CD8-positive, alpha-beta memory T cell (primary cell): ENCODE measurements around the gene RALA. TPM values are rescaled to one million over a fixed set of nuclear protein-coding genes. Genes with fewer than 3 reads are reported as not detected.

ENCODE experiments used
- CTCF ChIA-PET: fragments of 350-600 bp; sonication (Branson Sonifier 250); formaldehyde crosslinking; loops from one replicate; lab custom pipeline; 2021; ENCODE audit warnings: antibody characterized with exemption; lab: Charles Lee
- POLR2A ChIA-PET: fragments of 350-600 bp; sonication (Branson Sonifier 250); formaldehyde crosslinking; loops from one replicate; lab custom pipeline; 2021; ENCODE audit warnings: antibody characterized with exemption; lab: Charles Lee
- DNase-seq, 5 donors: peaks; one replicate each; pipeline versions ENCODE4 v3.0.0 to v3.0.0-alpha.2; 2020 to 2022; ENCODE audit warnings: mixed read lengths in 1 of 5
- H3K27ac ChIP-seq: one replicate; pipeline ENCODE4 v1.7.0; 2013; ENCODE audit warnings: low read depth, mild to moderate bottlenecking, low read length, moderate library complexity
- H3K27me3 ChIP-seq: 2 replicates; pipeline ENCODE4 v1.7.0; 2013; ENCODE audit warnings: low read length, mild to moderate bottlenecking; ENCODE audit not compliant: insufficient read depth, poor library complexity, severe bottlenecking
- H3K36me3 ChIP-seq: 2 replicates; pipeline ENCODE4 v1.7.0; 2013; ENCODE audit warnings: mild to moderate bottlenecking, low read length, moderate library complexity; ENCODE audit not compliant: insufficient read depth
- H3K4me1 ChIP-seq: 2 replicates; pipeline ENCODE4 v1.7.0; 2013; ENCODE audit warnings: mild to moderate bottlenecking, low read length, moderate library complexity; ENCODE audit not compliant: insufficient read depth
- H3K4me3 ChIP-seq: 2 replicates; pipeline ENCODE4 v1.7.0; 2013; ENCODE audit warnings: mild to moderate bottlenecking, low read length
- H3K9me3 ChIP-seq: 2 replicates; pipeline ENCODE4 v1.7.0; 2013; ENCODE audit warnings: mild to moderate bottlenecking, low read length
- H3K27ac Mint-ChIP-seq, 8 donors: one replicate each; pipeline ENCODE4 v1.8.0; 2020 to 2021; ENCODE audit warnings: mixed read lengths in 8 of 8, mild to moderate bottlenecking in 6 of 8, inconsistent platforms in 3 of 8, moderate library complexity in 3 of 8
- H3K27me3 Mint-ChIP-seq, 2 donors: one replicate each; pipeline ENCODE4 v1.8.0; 2020 to 2021; ENCODE audit warnings: mixed read lengths in 2 of 2, mild to moderate bottlenecking in 1 of 2, moderate library complexity in 1 of 2
- H3K36me3 Mint-ChIP-seq, 3 donors: one replicate each; pipeline ENCODE4 v1.8.0; 2020 to 2021; ENCODE audit warnings: mixed read lengths in 3 of 3, inconsistent platforms in 1 of 3, mild to moderate bottlenecking in 1 of 3
- H3K4me1 Mint-ChIP-seq, 3 donors: one replicate each; pipeline ENCODE4 v1.8.0; 2020 to 2021; ENCODE audit warnings: mixed read lengths in 3 of 3, inconsistent platforms in 1 of 3, mild to moderate bottlenecking in 1 of 3
- H3K4me3 Mint-ChIP-seq, 7 donors: one replicate each; pipeline ENCODE4 v1.8.0; 2020 to 2021; ENCODE audit warnings: mixed read lengths in 7 of 7, mild to moderate bottlenecking in 6 of 7, moderate library complexity in 4 of 7, inconsistent platforms in 2 of 7
- H3K9me3 Mint-ChIP-seq, 5 donors: one replicate each; pipeline ENCODE4 v1.8.0; 2020 to 2022; ENCODE audit warnings: mixed read lengths in 5 of 5, mild to moderate bottlenecking in 3 of 5, moderate library complexity in 2 of 5, inconsistent platforms in 1 of 5
- polyA plus RNA-seq: library from polyadenylated mRNA; unstranded; fragments of 300-500 nt; fragmentation: Illumina TruSeq; gene quantifications from one replicate; pipeline ENCODE4 v1.2.3, GENCODE V29; 2021
- total RNA-seq, 2 experiments: library from RNA; stranded (reverse); gene quantifications; one replicate each; pipeline ENCODE4 v1.2.3, GENCODE V29; 2021

RALA gene
- total and polyA plus RNA-seq, 3 experiments from 2014 or later: 32.9 to 38.6 (median 33.0) TPM

DNA sequence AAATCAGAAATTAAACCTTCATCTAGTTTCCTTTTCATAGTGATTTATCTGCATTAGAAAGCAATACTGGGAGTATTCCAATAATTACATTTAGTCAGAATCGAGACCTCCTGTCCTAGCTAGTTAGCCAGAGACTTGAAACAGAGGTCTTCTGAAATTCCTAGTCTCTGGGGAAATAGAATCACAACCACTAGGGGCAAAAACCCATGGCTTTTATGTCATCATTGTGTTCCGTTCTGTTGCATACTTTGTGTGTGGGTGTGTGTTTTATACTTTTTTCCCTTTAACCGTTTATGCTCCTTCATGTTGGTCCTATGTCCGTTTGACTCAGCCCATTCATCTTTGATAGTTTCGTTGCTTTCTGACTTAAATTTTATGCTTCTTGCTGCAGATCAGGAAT is 79.8 kb downstream of the RALA start:
- Histone ChIP-seq H3K9me3 (no peaks in the 10 kb centered on the region), H3K36me3 (no peaks in the 10 kb centered on the region), H3K4me1 (no peaks in the 10 kb centered on the region), H3K27me3 (no peaks in the 10 kb centered on the region), H3K4me3 (no peak overlapping the region), H3K27ac (no peak overlapping the region)
- Mint-ChIP-seq H3K27me3 (no peaks in the 10 kb centered on the region), H3K4me1 (peaks cover 0 to 4% (median 1%) of the 10 kb centered on the region in 3 donors), H3K9me3 (no peaks in the 10 kb centered on the region), H3K27ac (peak overlapping the region in 2 of 8 donors; percentile 28 to 66), H3K4me3 (no peak overlapping the region), H3K36me3 (peaks cover 0 to 64% (median 27%) of the 10 kb centered on the region in 3 donors)
- ChIA-PET POLR2A (no interaction called here), CTCF (no interaction called here)
- DNase-seq: no peak

DNA sequence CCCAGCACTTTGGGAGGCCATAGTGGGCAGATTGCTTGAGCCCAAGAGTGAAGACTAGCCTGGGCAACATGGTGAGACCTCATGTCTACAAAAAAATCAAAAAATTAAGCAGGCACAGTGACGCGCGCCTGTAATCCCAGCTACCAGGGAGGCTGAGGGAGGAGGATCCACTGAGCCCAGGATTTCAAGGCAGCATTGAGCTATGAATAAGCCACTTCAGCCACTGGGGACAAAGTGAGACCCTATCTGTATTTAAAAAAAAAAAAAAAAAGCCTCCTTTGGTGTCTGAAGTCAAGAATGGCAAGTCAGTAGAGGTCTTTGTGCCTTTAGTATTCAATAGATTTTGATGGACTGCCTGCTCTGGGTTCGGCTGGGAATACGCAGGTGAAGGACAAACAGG is 85.7 kb downstream of the RALA start:
- Mint-ChIP-seq H3K27me3 (peaks cover 0 to 3% of the 10 kb centered on the region in 2 donors), H3K4me1 (peaks cover 0 to 5% (median 0%) of the 10 kb centered on the region in 3 donors), H3K36me3 (peaks cover 9 to 27% (median 13%) of the 10 kb centered on the region in 3 donors), H3K27ac (no peak overlapping the region), H3K4me3 (no peak overlapping the region), H3K9me3 (peaks cover 4 to 16% (median 13%) of the 10 kb centered on the region in 5 donors)
- Histone ChIP-seq H3K4me3 (no peak overlapping the region), H3K9me3 (no peaks in the 10 kb centered on the region), H3K27me3 (no peaks in the 10 kb centered on the region), H3K27ac (no peak overlapping the region), H3K4me1 (no peaks in the 10 kb centered on the region), H3K36me3 (no peaks in the 10 kb centered on the region)
- no peak for DNase-seq
- ChIA-PET POLR2A (no interaction called here), CTCF (no interaction called here)

DNA sequence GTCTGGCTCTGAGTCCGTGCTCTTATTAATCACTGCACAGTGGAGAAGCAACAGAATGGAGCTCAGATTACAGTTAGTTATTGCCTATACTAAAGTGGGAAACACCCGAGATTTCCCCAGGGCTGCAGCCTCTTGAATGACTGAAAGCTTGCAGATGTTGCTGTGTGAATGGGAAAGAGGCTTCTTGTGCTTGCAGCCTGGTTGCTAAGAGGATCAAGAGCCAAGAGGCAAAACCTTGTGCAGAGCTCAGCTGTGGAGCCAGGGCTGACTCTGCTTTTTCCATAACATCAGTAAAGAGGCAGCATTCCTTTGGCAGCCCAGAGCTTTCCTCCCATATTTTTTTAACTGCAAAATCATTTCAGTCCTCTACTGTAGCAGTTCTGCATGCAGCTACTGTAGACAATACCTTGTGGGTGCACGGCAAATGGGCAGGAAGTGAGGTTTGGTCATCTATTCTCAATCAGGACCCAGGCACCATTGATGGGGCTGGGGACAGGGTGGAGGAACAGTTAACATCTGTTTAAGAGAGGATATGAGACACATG is 86.5 kb downstream of the RALA start:
- peaks cover 0 to 5% (median 0%) of the 10 kb centered on the region in 3 donors for H3K4me1 Mint-ChIP-seq
- no peak for DNase-seq
- H3K36me3 Mint-ChIP-seq: peaks cover 13 to 25% (median 14%) of the 10 kb centered on the region in 3 donors
- H3K4me3 ChIP-seq: no peak overlapping the region
- no peak overlapping the region for H3K4me3 Mint-ChIP-seq
- no peak overlapping the region for H3K27ac ChIP-seq
- H3K27ac Mint-ChIP-seq: no peak overlapping the region
- H3K9me3 Mint-ChIP-seq: peaks cover 4 to 20% (median 20%) of the 10 kb centered on the region in 5 donors
- CTCF ChIA-PET: interaction anchor here (1.2 kb wide), 1 partner anchor 129 kb away, joined by 4 read pairs; no protein-coding TSS in a partner anchor
- H3K27me3 Mint-ChIP-seq: peaks cover 0 to 3% of the 10 kb centered on the region in 2 donors
- H3K36me3 ChIP-seq: no peaks in the 10 kb centered on the region
- no peaks in the 10 kb centered on the region for H3K27me3 ChIP-seq
- POLR2A ChIA-PET: no interaction called here
- peaks cover 4% of the 10 kb centered on the region for H3K9me3 ChIP-seq
- H3K4me1 ChIP-seq: no peaks in the 10 kb centered on the region

DNA sequence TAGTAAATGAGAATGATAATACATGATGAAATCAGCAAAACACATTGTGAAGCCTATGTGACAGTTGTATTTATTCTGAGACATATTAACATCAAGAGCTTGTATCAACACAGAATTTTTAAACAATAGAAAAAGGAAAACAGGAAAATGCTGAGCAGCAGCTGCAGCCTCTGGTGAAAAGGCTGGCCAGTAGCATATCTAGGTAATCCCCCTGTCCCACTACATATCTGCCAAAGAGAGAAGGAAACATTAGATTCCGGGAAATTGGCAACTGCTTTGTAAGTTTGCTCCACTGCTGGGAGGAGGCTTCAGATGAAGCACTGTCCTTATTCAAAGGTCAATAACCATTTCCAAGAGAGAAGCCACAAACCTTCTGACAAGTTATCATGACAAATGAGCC is 89.4 kb downstream of the RALA start:
- ChIA-PET POLR2A (interaction anchor here (0.6 kb wide), 1 partner anchor 139 kb away, joined by 17 read pairs; no protein-coding TSS in a partner anchor), CTCF (no interaction called here)
- peaks cover 7 to 29% (median 7%) of the 10 kb centered on the region in 3 donors for H3K36me3 Mint-ChIP-seq
- Histone ChIP-seq H3K4me3 (no peak overlapping the region), H3K27me3 (no peaks in the 10 kb centered on the region), H3K9me3 (peaks cover 6% of the 10 kb centered on the region), H3K36me3 (no peaks in the 10 kb centered on the region), H3K27ac (no peak overlapping the region), H3K4me1 (no peaks in the 10 kb centered on the region)
- peaks cover 5 to 10% of the 10 kb centered on the region in 2 donors for H3K27me3 Mint-ChIP-seq
- H3K9me3 Mint-ChIP-seq: peaks cover 20 to 36% (median 31%) of the 10 kb centered on the region in 5 donors
- DNase-seq: no peak
- no peak overlapping the region for H3K27ac Mint-ChIP-seq
- H3K4me1 Mint-ChIP-seq: peaks cover 0 to 5% (median 0%) of the 10 kb centered on the region in 3 donors
- H3K4me3 Mint-ChIP-seq: no peak overlapping the region

DNA sequence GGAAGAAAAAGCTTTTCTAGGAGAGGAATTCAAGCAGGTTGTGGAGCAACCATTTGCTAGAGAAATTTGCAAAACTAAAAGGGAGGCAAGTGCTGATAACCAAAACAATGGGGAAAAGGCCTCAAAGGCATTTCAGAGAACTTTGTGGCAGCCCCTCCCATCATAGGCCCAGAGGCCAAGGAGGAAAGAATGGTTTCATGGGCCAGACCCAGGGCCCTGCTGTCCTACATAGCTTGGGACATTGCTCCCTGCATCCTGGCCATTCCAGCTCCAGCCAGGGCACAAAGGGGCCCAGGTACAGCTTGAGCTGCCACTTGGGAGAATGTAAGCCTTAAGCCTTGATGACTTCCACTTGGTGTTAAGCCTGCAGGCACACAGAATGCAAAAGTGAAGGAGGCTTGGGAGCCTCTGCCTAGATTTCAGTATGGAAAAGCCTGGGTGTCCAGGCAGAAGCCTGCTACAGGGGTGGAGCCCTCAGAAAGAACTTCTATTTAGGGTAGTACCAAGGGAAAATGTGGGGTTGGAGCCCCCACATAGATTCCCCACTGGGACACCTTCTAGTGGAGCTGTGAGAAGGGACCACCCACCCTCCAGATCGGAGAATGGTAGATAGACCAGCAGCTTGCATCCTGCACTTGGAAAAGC is 91.2 kb downstream of the RALA start:
- H3K27me3 ChIP-seq: no peaks in the 10 kb centered on the region
- no peak overlapping the region for H3K27ac Mint-ChIP-seq
- no peak overlapping the region for H3K4me3 Mint-ChIP-seq
- H3K36me3 ChIP-seq: no peaks in the 10 kb centered on the region
- CTCF ChIA-PET: no interaction called here
- H3K27me3 Mint-ChIP-seq: peaks cover 5 to 10% of the 10 kb centered on the region in 2 donors
- H3K36me3 Mint-ChIP-seq: peaks cover 1 to 29% (median 3%) of the 10 kb centered on the region in 3 donors
- no peak overlapping the region for H3K4me3 ChIP-seq
- peaks cover 20 to 36% (median 31%) of the 10 kb centered on the region in 5 donors for H3K9me3 Mint-ChIP-seq
- no peaks in the 10 kb centered on the region for H3K4me1 ChIP-seq
- DNase-seq: no peak
- no peak overlapping the region for H3K27ac ChIP-seq
- peaks cover 6% of the 10 kb centered on the region for H3K9me3 ChIP-seq
- POLR2A ChIA-PET: no interaction called here
- no peaks in the 10 kb centered on the region for H3K4me1 Mint-ChIP-seq

DNA sequence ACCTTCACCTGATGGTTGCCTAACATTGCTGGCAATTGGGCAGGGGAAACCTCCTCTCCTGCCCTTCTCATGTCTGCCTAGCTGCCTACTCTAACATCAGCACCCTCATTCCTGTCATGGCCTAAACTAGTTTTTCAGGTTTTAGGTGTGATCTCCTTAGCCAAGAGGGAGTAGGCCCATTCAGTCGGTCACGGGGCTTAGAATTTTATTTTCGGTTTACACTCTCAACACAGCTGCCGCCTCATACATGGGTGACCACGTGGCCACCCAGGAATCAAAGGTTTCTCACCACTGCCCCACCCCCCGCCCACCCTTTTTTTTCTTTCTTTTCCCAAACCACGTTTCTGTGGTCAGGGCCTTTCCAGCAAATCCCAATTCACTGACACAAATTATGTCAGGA is 97.2 kb downstream of the RALA start:
- Histone ChIP-seq H3K9me3 (no peaks in the 10 kb centered on the region), H3K4me1 (no peaks in the 10 kb centered on the region), H3K36me3 (no peaks in the 10 kb centered on the region), H3K4me3 (no peak overlapping the region), H3K27ac (no peak overlapping the region), H3K27me3 (no peaks in the 10 kb centered on the region)
- ChIA-PET CTCF (interaction anchor here (1.4 kb wide), 1 partner anchor 141 kb away, joined by 3 read pairs; no protein-coding TSS in a partner anchor), POLR2A (no interaction called here)
- peaks cover 0 to 8% (median 2%) of the 10 kb centered on the region in 3 donors for H3K36me3 Mint-ChIP-seq
- H3K4me3 Mint-ChIP-seq: no peak overlapping the region
- H3K9me3 Mint-ChIP-seq: peaks cover 5 to 10% (median 6%) of the 10 kb centered on the region in 5 donors
- no peaks in the 10 kb centered on the region for H3K4me1 Mint-ChIP-seq
- no peak for DNase-seq
- H3K27ac Mint-ChIP-seq: no peak overlapping the region
- peaks cover 3 to 19% of the 10 kb centered on the region in 2 donors for H3K27me3 Mint-ChIP-seq

DNA sequence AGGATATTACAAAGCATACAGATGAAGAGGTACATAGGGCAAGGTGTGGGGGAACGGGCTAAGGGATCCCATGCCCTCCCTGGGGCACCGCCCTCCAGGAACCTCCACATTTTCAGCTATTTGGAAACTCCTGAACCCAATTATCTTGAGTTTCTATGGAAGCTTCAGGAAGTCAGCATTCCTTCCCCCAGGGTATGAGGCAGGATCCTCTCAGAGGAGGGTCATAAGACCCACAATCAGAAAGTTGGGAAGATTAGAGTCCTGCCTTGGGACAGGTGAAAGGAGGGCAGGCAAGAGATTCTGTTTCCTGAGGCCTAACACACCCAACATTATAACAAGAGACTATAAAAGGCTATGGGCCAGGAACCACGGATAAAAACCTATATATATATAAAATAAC is 98.0 kb downstream of the RALA start:
- no peaks in the 10 kb centered on the region for H3K36me3 ChIP-seq
- no peak overlapping the region for H3K4me3 Mint-ChIP-seq
- no peak overlapping the region for H3K4me3 ChIP-seq
- H3K27ac Mint-ChIP-seq: no peak overlapping the region
- peaks cover 0 to 6% (median 0%) of the 10 kb centered on the region in 3 donors for H3K36me3 Mint-ChIP-seq
- no peak for DNase-seq
- H3K4me1 Mint-ChIP-seq: no peaks in the 10 kb centered on the region
- no peak overlapping the region for H3K27ac ChIP-seq
- no peaks in the 10 kb centered on the region for H3K9me3 ChIP-seq
- H3K27me3 Mint-ChIP-seq: peaks cover 3 to 19% of the 10 kb centered on the region in 2 donors
- H3K27me3 ChIP-seq: no peaks in the 10 kb centered on the region
- CTCF ChIA-PET: interaction anchor here (1.4 kb wide), 1 partner anchor 142 kb away, joined by 3 read pairs; no protein-coding TSS in a partner anchor
- no peaks in the 10 kb centered on the region for H3K4me1 ChIP-seq
- POLR2A ChIA-PET: no interaction called here
- peaks cover 0 to 6% (median 2%) of the 10 kb centered on the region in 5 donors for H3K9me3 Mint-ChIP-seq

DNA sequence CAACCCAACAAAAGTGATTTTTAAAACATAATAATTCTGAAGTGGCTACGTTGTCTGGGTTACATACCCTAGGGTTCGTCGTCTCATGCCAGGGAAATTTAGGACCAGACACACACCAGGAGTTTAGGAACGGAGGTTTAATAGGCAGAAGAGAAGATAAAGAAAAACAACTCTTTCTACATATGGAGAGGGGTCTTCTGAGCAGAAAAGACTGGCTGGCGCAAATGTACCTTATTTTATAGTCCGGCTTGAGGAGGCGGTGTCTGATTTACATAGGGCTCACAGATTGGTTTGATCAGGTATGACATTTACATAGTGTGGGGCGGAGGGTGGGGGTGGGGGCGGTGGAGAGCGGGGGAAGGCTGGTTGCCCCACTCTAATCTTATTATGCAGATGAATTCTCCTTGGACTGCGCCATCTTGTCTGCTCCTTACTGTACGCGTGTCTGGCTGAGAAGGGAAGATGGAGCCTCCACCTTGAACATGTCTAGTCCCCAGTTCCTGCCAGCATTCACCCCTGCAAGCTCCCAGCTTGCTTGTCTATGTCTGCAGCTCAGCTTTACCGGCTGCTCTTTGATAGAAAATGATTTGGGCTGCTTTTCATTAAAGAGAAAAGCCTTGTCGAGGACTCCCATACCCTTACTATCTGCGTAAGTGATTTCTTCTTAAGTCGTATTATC is 98.7 kb downstream of the RALA start:
- no peaks in the 10 kb centered on the region for H3K4me1 ChIP-seq
- H3K4me1 Mint-ChIP-seq: no peaks in the 10 kb centered on the region
- no peak overlapping the region for H3K4me3 Mint-ChIP-seq
- H3K27me3 ChIP-seq: no peaks in the 10 kb centered on the region
- no peaks in the 10 kb centered on the region for H3K36me3 Mint-ChIP-seq
- H3K9me3 ChIP-seq: no peaks in the 10 kb centered on the region
- H3K36me3 ChIP-seq: no peaks in the 10 kb centered on the region
- H3K27ac Mint-ChIP-seq: no peak overlapping the region
- DNase-seq: no peak
- POLR2A ChIA-PET: no interaction called here
- no peaks in the 10 kb centered on the region for H3K9me3 Mint-ChIP-seq
- no peak overlapping the region for H3K4me3 ChIP-seq
- no peak overlapping the region for H3K27ac ChIP-seq
- H3K27me3 Mint-ChIP-seq: peaks cover 2 to 14% of the 10 kb centered on the region in 2 donors
- CTCF ChIA-PET: interaction anchor here (1.4 kb wide), 1 partner anchor 143 kb away, joined by 3 read pairs; no protein-coding TSS in a partner anchor
